ENCODE measurements around the gene MDN1. TPM values are rescaled to one million over a fixed set of nuclear protein-coding genes. Genes with fewer than 3 reads are reported as not detected.

The MDN1 gene
- total and polyA plus RNA-seq, 2 of the 8 experiments (the other 6 are each of a cell fraction or from before 2014, with no cell fraction given) = 53.5 to 179 TPM

- TF ChIP-seq RXRA (IDR thresholded peaks at IDR 0.05; ENCODE audit: insufficient read depth, low read depth, low read length) (no peak), CHD2 (IDR thresholded peaks at IDR 0.05; ENCODE audit: low read length) (no peak), GABPA (IDR thresholded peaks at IDR 0.05; ENCODE audit: borderline replicate concordance, insufficient read depth, low read length) (no peak), SP1 (IDR thresholded peaks at IDR 0.05; ENCODE audit: low read depth, low read length) (peak; percentile 63)
Measured at GRCh38 chr6:89597988-89598387, 221.6 kb downstream of the MDN1 start (continued).
